GM23338 (cell line): ENCODE measurements around the gene SLCO3A1. TPM values are rescaled to one million over a fixed set of nuclear protein-coding genes. Genes with fewer than 3 reads are reported as not detected.

Source experiments
- ATAC-seq: fragments of 200-7000 bp; cut with Tn5 transposase; 3 replicates; pipeline ENCODE4 v1.9.1; 2020
- DNase-seq: peaks from one replicate; pipeline ENCODE4 v3.0.0-alpha.2; 2015; ENCODE audit warnings: low spot score
- H2AFZ ChIP-seq: fragments of 200-600 bp; sonication (generic); 2 replicates; pipeline ENCODE4 v1.8.0; 2016; ENCODE audit warnings: antibody characterized with exemption, mild to moderate bottlenecking, moderate library complexity
- H3F3A ChIP-seq: fragments of 200-600 bp; sonication (generic); replicated peaks from 2 replicates; pipeline ENCODE4 v1.8.0; 2017; ENCODE audit warnings: antibody characterized with exemption, mixed run types, low read depth
- H3K27ac ChIP-seq: fragments of 200-600 bp; sonication (generic); 2 replicates; pipeline ENCODE4 v1.6.1; 2016; ENCODE audit warnings: low read depth
- H3K27me3 ChIP-seq: fragments of 200-600 bp; sonication (generic); 2 replicates; pipeline ENCODE4 v1.8.0; 2016; ENCODE audit warnings: mild to moderate bottlenecking, mixed run types, moderate library complexity; ENCODE audit not compliant: insufficient read depth
- H3K36me3 ChIP-seq: fragments of 200-600 bp; sonication (generic); 2 replicates; pipeline ENCODE4 v1.8.0; 2016; ENCODE audit warnings: mild to moderate bottlenecking; ENCODE audit not compliant: insufficient read depth
- H3K4me1 ChIP-seq: fragments of 200-600 bp; sonication (generic); 2 replicates; pipeline ENCODE4 v1.8.0; 2016; ENCODE audit warnings: mild to moderate bottlenecking, moderate library complexity; ENCODE audit not compliant: insufficient read depth
- H3K4me2 ChIP-seq: fragments of 200-600 bp; sonication (generic); 2 replicates; pipeline ENCODE4 v1.7.1; 2017; ENCODE audit warnings: mixed run types
- H3K4me3 ChIP-seq: fragments of 200-600 bp; sonication (generic); 2 replicates; pipeline ENCODE4 v1.6.1; 2016; ENCODE audit warnings: mixed run types
- H3K79me2 ChIP-seq: fragments of 200-600 bp; sonication (generic); replicated peaks from 2 replicates; pipeline ENCODE4 v1.8.0; 2017; ENCODE audit warnings: mild to moderate bottlenecking; ENCODE audit not compliant: insufficient read depth
- H3K9me2 ChIP-seq: fragments of 200-600 bp; sonication (generic); 2 replicates; pipeline ENCODE4 v1.8.0; 2017; ENCODE audit not compliant: insufficient read depth
- H4K20me1 ChIP-seq: fragments of 200-600 bp; sonication (generic); replicated peaks from 2 replicates; pipeline ENCODE4 v1.8.0; 2017; ENCODE audit warnings: mild to moderate bottlenecking; ENCODE audit not compliant: insufficient read depth
- H3K27ac Mint-ChIP-seq: 2 replicates; pipeline ENCODE4 v1.8.0; 2020; ENCODE audit warnings: inconsistent platforms, mild to moderate bottlenecking, moderate library complexity, mixed read lengths
- H3K27me3 Mint-ChIP-seq: 3 replicates; pipeline ENCODE4 v1.8.0; 2022; ENCODE audit warnings: low read depth, mild to moderate bottlenecking, moderate library complexity, mixed read lengths, inconsistent platforms; ENCODE audit not compliant: insufficient read depth, poor library complexity
- H3K36me3 Mint-ChIP-seq: 3 replicates; pipeline ENCODE4 v1.8.0; 2021; ENCODE audit warnings: low read depth, mild to moderate bottlenecking, inconsistent platforms, moderate library complexity, mixed read lengths
- H3K4me1 Mint-ChIP-seq: 3 replicates; pipeline ENCODE4 v1.8.0; 2020; ENCODE audit warnings: mild to moderate bottlenecking, inconsistent platforms, mixed read lengths
- H3K4me3 Mint-ChIP-seq: 3 replicates; pipeline ENCODE4 v1.8.0; 2021; ENCODE audit warnings: moderate library complexity, mild to moderate bottlenecking, inconsistent platforms, mixed read lengths
- H3K9me3 Mint-ChIP-seq: 3 replicates; pipeline ENCODE4 v1.8.0; 2020; ENCODE audit warnings: moderate library complexity, mild to moderate bottlenecking, inconsistent platforms, mixed read lengths
- CREB1 ChIP-seq: fragments of 250-450 bp; sonication (Bioruptor Pico); IDR thresholded peaks from 2 replicates; pipeline ENCODE4 v1.5.0; 2020; ENCODE audit warnings: low read depth, mild to moderate bottlenecking, moderate library complexity
- CTCF ChIP-seq, 2 experiments: fragments of 200-600 bp in 1 of 2; sonication (generic) in 1 of 2; conservative IDR thresholded peaks; 2 replicates each; pipeline versions ENCODE4 v1.5.1 to v1.6.1; 2016 to 2017; ENCODE audit warnings: antibody characterized with exemption in 2 of 2, low read depth in 2 of 2, mild to moderate bottlenecking in 2 of 2, moderate library complexity in 1 of 2
- EZH2 ChIP-seq: fragments of 200-600 bp; sonication (generic); IDR thresholded peaks from one replicate; pipeline ENCODE4 v1.8.0; 2017; ENCODE audit warnings: antibody characterized with exemption, mild to moderate bottlenecking, low read depth; ENCODE audit not compliant: unreplicated experiment
- EZH2phosphoT487 ChIP-seq: fragments of 200-600 bp; sonication (generic); IDR thresholded peaks from one replicate; pipeline ENCODE4 v1.8.1; 2018; ENCODE audit warnings: antibody characterized with exemption; ENCODE audit not compliant: unreplicated experiment
- JUNB ChIP-seq: IDR thresholded peaks from one replicate; pipeline ENCODE4 v1.6.1; 2016; ENCODE audit warnings: antibody characterized with exemption; ENCODE audit not compliant: unreplicated experiment
- NANOG ChIP-seq: IDR thresholded peaks from 2 replicates; pipeline ENCODE4 v1.6.1; 2016; ENCODE audit warnings: antibody characterized with exemption, borderline replicate concordance
- POLR2AphosphoS5 ChIP-seq: IDR thresholded peaks from 2 replicates; pipeline ENCODE4 v1.6.1; 2016; ENCODE audit warnings: antibody characterized with exemption, low read depth
- REST ChIP-seq: IDR thresholded peaks from one replicate; pipeline ENCODE4 v1.6.1; 2018; ENCODE audit warnings: antibody characterized with exemption; ENCODE audit not compliant: unreplicated experiment
- STAT1 ChIP-seq: IDR thresholded peaks from one replicate; pipeline ENCODE4 v1.6.1; 2016; ENCODE audit warnings: antibody characterized with exemption; ENCODE audit not compliant: unreplicated experiment
- ZNF114 ChIP-seq: fragments of 250-450 bp; sonication (Bioruptor Pico); IDR thresholded peaks from 2 replicates; pipeline ENCODE4 v1.5.0; 2020; ENCODE audit warnings: mild to moderate bottlenecking, moderate library complexity
- ZNF331 ChIP-seq: fragments of 250-450 bp; sonication (Bioruptor Pico); IDR thresholded peaks from 2 replicates; pipeline ENCODE4 v1.5.0; 2020; ENCODE audit warnings: low read depth, mild to moderate bottlenecking, moderate library complexity
- polyA plus RNA-seq: library from polyadenylated mRNA; unstranded; fragments of >200 nt; fragmentation: Nextera tagmentation; extraction: Ambion mirVana; gene quantifications from 2 replicates; pipeline ENCODE4 v1.2.1, GENCODE V29; 2016
- total RNA-seq: library from RNA; depleted of rRNA; stranded (reverse); fragments of >200 nt; shearing (Covaris generic); gene quantifications from 2 replicates; pipeline ENCODE4 v1.2.3, GENCODE V29; 2014
- TF ChIP-seq, protein P1 (sequence below): IDR thresholded peaks from 2 replicates; pipeline ENCODE4 v1.6.1; 2016; ENCODE audit warnings: antibody characterized with exemption
- TF ChIP-seq, protein P2 (sequence below): fragments of 250-450 bp; sonication (Bioruptor Pico); IDR thresholded peaks from 2 replicates; pipeline ENCODE4 v1.5.0; 2020; ENCODE audit warnings: mild to moderate bottlenecking, moderate library complexity

The SLCO3A1 gene
- total and polyA plus RNA-seq, 2 experiments from 2014 or later, result 7.3 to 9.4 TPM

- Histone ChIP-seq H4K20me1 (no peaks in the 10 kb centered on the region), H3K27ac (no peak overlapping the region), H3K36me3 (no peaks in the 10 kb centered on the region), H3K79me2 (no peaks in the 10 kb centered on the region), H3K4me3 (no peak overlapping the region), H3K27me3 (no peaks in the 10 kb centered on the region), H3K4me1 (peaks cover 10% of the 10 kb centered on the region), H3F3A (no peaks in the 10 kb centered on the region), H3K4me2 (no peak overlapping the region), H3K9me2 (peaks cover 17% of the 10 kb centered on the region), H2AFZ (no peak overlapping the region)
- Mint-ChIP-seq H3K9me3 (peaks cover 9% of the 10 kb centered on the region), H3K4me1 (peaks cover 11% of the 10 kb centered on the region), H3K27me3 (peaks cover 8% of the 10 kb centered on the region), H3K27ac (no peak overlapping the region), H3K36me3 (no peaks in the 10 kb centered on the region; the same call in 2 of the 3 replicates), H3K4me3 (no peak overlapping the region)
- no peak for DNase-seq
- ATAC-seq, result no peak
- TF ChIP-seq STAT1 (no peak), ZNF331 (no peak), CREB1 (CRISPR knock-in tag) (no peak), EZH2 (no peak), JUNB (no peak), NANOG (no peak), ZNF114 (CRISPR knock-in tag) (no peak), REST (no peak), POLR2AphosphoS5 (no peak), CTCF (conservative IDR thresholded peaks at IDR 0.05; ENCODE audit: low read depth in 2 of 2) (no peak), EZH2phosphoT487 (no peak)
- TF ChIP-seq, protein P1, sequence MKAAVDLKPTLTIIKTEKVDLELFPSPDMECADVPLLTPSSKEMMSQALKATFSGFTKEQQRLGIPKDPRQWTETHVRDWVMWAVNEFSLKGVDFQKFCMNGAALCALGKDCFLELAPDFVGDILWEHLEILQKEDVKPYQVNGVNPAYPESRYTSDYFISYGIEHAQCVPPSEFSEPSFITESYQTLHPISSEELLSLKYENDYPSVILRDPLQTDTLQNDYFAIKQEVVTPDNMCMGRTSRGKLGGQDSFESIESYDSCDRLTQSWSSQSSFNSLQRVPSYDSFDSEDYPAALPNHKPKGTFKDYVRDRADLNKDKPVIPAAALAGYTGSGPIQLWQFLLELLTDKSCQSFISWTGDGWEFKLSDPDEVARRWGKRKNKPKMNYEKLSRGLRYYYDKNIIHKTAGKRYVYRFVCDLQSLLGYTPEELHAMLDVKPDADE, result no peak
- TF ChIP-seq, protein P2, sequence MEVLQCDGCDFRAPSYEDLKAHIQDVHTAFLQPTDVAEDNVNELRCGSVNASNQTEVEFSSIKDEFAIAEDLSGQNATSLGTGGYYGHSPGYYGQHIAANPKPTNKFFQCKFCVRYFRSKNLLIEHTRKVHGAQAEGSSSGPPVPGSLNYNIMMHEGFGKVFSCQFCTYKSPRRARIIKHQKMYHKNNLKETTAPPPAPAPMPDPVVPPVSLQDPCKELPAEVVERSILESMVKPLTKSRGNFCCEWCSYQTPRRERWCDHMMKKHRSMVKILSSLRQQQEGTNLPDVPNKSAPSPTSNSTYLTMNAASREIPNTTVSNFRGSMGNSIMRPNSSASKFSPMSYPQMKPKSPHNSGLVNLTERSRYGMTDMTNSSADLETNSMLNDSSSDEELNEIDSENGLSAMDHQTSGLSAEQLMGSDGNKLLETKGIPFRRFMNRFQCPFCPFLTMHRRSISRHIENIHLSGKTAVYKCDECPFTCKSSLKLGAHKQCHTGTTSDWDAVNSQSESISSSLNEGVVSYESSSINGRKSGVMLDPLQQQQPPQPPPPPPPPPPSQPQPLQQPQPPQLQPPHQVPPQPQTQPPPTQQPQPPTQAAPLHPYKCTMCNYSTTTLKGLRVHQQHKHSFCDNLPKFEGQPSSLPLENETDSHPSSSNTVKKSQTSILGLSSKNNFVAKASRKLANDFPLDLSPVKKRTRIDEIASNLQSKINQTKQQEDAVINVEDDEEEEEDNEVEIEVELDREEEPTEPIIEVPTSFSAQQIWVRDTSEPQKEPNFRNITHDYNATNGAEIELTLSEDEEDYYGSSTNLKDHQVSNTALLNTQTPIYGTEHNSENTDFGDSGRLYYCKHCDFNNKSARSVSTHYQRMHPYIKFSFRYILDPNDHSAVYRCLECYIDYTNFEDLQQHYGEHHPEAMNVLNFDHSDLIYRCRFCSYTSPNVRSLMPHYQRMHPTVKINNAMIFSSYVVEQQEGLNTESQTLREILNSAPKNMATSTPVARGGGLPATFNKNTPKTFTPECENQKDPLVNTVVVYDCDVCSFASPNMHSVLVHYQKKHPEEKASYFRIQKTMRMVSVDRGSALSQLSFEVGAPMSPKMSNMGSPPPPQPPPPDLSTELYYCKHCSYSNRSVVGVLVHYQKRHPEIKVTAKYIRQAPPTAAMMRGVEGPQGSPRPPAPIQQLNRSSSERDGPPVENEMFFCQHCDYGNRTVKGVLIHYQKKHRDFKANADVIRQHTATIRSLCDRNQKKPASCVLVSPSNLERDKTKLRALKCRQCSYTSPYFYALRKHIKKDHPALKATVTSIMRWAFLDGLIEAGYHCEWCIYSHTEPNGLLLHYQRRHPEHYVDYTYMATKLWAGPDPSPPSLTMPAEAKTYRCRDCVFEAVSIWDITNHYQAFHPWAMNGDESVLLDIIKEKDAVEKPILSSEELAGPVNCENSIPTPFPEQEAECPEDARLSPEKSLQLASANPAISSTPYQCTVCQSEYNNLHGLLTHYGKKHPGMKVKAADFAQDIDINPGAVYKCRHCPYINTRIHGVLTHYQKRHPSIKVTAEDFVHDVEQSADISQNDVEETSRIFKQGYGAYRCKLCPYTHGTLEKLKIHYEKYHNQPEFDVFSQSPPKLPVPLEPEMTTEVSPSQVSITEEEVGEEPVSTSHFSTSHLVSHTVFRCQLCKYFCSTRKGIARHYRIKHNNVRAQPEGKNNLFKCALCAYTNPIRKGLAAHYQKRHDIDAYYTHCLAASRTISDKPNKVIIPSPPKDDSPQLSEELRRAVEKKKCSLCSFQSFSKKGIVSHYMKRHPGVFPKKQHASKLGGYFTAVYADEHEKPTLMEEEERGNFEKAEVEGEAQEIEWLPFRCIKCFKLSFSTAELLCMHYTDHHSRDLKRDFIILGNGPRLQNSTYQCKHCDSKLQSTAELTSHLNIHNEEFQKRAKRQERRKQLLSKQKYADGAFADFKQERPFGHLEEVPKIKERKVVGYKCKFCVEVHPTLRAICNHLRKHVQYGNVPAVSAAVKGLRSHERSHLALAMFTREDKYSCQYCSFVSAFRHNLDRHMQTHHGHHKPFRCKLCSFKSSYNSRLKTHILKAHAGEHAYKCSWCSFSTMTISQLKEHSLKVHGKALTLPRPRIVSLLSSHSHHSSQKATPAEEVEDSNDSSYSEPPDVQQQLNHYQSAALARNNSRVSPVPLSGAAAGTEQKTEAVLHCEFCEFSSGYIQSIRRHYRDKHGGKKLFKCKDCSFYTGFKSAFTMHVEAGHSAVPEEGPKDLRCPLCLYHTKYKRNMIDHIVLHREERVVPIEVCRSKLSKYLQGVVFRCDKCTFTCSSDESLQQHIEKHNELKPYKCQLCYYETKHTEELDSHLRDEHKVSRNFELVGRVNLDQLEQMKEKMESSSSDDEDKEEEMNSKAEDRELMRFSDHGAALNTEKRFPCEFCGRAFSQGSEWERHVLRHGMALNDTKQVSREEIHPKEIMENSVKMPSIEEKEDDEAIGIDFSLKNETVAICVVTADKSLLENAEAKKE (CRISPR knock-in tag), result no peak
Measured at GRCh38 chr15:92196342-92196741, 342.8 kb downstream of the SLCO3A1 start.
